ENCODE data around the gene TSPAN5.

TSPAN5 gene

DNA sequence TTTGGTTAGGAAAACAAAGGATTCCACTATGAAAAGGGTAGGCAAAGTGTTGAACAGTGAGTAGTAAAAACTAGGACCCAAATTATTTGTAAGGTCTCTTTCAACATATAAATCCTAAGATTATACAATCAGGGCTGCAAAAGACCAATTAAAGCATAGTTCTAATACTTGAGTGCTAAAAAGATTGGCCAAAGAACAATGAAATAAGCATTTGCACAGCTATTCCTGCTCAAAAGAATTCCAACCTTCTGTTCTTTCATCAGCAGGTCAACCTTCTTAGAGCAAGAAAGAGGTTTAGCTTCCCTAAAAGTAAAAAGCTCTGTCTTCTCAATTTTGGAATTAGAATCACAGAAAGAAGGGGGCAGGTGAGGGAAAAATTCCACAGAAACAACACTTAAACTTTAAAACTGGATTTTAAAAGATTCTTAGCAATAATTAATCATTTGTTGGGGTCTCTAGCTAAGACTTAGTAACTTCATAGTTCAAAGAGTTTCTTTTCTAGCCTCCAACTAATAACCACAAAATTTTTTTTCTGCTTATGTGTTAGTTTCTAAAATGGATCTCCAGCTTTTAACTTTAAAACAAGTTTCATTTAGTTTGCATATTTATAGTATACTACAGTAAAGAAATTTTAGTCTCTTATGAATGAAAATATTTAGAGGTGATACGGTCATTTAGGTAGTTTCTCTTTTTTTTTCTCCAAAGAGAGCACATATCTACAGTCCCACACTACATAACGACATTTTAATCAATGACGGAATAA lies 16.3 kb downstream of the TSPAN5 start:
- no peak for DNase-seq

DNA sequence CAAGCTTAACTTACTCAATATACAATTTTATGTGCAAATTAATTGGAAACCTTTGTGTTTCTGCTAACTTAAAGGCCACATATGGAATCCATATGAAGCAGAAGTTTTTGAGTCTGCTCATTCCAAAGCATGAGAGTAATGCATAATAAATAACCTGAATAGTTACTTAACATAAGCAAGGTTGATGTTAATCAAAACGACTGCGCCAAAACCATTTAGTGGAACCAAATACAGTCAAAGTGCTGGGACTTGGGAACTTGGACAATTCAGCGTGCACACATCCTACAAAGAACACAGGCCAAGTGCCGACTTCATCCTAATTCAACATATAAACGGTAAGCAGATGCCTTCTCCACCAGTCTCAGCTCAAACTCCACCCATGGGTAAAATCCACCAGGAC lies 17.0 kb downstream of the TSPAN5 start:
- DNase-seq: no peak

DNA sequence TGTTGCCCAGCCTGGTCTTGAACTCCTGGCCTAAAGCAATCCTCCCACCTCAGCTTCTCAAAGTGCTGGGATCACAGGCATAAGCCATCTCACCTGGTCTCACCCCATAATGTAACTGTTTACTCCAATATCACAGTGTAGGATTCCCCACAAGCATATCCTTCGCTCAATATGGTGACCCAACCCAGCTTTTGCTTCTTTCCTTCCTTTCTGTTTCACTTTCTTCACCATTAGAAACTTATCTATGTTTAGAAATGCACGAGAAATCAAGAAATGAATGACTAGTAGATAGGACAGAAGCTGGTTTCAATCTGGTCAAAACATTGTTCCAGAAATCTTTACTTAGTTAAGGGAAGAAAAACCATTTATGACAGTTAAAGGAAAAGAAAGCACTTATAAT lies 18.9 kb downstream of the TSPAN5 start:
- no peak for DNase-seq

GRCh38 chr4:98639108-98639507 lies 19.3 kb downstream of the TSPAN5 start:
- no peak for DNase-seq

- no peak for DNase-seq
Measured at GRCh38 chr4:98638661-98639060, 19.8 kb downstream of the TSPAN5 start.

GRCh38 chr4:98634061-98634460 lies 24.4 kb downstream of the TSPAN5 start:
- no peak for DNase-seq

GRCh38 chr4:98633159-98633558 lies 25.3 kb downstream of the TSPAN5 start:
- no peak for DNase-seq

DNA sequence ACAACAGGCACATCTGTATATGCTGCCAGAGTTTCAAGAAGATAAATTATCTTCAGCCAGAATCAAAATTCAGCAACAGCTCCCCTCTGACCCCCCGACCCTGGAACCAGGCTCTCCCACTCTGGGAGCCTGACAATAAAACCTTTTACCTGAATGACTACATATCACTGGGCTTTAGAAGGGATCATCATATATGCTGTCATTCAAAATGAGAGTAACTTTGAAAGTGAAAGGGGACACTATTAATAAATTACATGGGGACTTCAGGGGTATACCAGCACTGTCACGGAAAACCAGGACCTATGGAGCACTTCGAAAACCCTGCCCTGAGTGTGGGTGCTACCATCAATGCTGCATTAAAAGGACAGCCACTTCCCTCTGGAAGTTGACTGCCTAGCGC lies 26.2 kb downstream of the TSPAN5 start:
- DNase-seq: no peak

DNA sequence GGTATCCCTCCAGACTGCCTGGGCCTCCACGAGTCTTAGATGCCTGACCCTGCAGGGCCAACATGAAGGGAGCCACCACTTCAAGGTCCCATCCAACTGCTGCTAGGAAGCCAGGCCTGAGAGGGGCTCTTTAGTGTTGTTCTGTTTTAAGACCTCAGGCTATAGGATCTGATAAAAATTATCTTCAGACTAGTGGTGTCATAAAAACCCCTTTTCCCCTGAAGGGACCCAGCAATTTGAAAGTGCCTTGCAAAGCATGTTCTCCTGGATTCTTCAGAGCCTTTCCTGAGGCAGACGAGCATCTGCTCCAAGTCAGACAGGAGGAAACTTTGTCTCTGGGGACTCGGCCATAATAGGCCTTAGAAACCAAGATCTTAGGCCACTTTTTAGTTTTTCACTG lies 26.9 kb downstream of the TSPAN5 start:
- no peak for DNase-seq

DNA sequence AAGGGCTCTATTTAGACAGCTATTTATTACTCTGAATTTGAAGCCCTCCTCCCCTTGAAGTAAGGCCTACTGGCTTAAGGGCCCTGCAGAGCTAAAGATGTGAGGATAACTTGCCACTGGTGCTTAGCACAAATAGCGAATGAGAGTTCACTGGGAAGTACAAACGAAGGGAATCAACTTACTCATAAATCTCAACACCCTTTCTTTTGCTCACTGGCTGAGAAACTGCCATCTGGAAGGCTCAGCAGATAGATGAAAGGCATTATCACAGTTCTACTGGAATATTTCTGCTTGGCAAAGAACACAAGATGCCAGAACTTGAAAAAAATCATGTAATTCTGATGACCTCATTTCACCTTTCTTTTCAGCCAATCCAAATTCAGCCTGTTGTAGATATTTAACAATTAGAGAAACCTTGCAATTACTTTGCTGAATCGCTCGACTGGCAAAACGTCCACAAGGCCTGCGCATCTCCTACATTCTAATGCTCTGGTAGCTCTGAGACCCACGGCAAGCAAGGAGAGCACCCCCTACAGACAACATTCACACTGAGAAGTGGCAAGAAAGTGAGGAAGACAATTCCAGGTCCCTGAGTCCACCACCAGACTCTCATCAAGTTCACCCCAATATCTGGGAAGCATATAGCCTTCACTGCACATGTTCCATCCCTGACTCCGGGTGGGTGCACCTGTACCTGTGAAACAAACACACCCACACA lies 27.5 kb downstream of the TSPAN5 start:
- DNase-seq: no peak

DNA sequence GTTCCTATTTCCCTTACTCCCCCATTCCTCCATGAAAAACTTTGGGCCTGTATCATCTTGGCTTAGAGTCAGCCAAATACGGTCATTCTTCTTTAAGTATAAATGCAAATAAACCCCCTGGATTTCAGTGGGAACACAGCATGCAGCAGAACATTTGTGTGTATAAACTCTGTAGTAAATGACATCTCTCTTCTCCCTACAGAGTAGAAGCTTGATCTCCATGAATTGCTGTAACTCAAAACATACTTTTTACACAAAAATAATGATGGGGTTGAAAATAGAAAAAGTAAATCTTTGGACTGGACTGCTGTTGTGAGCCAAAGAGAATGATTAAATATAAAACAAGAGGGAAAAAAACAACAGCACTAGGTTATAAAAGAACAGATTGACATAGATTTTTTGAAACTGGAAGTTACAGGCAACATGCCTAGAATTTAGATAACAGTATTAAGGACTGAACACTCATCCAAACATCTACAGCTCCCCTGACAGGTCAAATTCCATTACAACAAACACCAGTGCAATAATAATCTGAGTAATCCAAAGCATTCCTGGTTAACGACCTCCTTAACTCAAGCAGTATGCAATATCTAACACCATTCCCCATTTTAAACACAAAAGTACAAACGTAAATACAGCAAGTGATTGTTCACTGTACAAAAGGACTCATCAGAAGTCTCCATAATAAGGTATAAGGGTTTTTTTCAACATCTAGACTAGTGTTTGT lies 30.7 kb downstream of the TSPAN5 start:
- no peak for DNase-seq

GRCh38 chr4:98626350-98626749 lies 32.1 kb downstream of the TSPAN5 start:
- no peak for DNase-seq

DNA sequence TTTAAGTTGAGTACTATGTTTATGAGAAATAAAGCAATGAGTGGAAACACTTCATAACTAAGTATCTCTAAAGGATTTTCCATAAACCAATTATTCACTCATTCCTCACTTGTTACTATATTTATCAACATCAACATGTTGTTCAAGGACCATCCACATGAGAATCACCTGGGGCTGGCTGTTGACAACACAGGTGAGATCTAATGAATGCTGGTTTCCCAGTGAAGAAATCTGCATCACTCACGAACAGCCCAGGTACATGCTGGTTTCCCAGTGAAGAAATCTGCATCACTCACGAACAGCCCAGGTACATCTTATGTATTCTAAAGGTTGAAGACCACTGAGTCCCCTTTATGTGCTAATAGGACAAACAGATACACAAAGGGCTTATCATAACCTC lies 32.5 kb downstream of the TSPAN5 start:
- no peak for DNase-seq

DNA sequence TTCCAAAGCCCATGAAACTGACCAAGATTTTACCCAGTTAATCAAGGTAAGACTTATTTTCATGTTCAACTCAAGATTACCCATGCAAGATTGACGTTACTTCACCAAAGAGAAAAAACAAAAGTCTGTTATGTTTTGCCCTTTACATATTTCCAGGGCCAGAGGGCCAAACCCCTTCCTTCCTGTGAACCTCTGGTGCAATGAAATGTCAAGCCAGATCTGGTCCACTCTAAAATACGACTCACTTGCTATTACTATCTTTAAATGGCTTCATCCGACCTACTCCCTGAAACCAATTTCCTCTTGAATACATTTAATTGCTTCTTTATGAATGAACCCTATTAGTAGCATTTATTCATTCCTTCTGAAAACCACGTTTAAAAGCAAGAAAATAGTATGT lies 33.0 kb downstream of the TSPAN5 start:
- DNase-seq: no peak

DNA sequence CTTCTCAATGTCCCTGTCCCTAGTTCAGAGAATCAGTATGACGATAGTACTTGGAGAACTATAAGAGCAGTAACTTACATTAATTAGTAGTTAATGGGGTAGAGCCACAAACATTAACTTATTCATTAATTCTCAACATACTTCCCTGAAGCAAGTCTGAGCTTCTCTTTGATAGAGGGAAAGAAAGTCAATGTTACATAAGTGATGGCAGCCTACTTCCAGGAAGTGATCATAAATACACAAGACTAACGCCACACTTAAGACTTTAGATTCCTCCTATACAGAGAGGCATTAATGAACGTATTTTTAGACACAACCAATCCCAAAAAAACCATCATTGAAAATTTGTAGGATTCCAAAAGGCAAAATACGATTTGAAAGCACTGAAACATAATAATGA lies 33.8 kb downstream of the TSPAN5 start:
- DNase-seq: no peak

DNA sequence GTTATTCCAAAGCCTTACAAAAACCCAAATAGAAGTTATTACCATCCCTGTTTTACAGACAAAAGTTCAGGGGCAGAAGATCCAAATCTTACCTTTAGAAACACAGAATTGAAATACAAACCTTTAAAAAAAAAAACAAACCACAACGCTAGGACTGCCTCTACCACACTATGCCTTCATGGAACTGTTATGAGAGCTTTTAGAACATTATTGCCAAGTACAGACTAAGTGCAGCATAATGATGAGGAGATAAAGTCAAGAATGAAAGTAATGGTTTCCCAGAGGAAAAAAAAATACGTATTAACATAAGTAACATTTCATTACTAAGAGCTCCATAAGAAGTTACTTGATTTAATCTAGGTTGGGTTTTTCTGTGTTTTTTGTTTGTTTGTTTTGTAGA lies 34.3 kb downstream of the TSPAN5 start:
- no peak for DNase-seq

DNA sequence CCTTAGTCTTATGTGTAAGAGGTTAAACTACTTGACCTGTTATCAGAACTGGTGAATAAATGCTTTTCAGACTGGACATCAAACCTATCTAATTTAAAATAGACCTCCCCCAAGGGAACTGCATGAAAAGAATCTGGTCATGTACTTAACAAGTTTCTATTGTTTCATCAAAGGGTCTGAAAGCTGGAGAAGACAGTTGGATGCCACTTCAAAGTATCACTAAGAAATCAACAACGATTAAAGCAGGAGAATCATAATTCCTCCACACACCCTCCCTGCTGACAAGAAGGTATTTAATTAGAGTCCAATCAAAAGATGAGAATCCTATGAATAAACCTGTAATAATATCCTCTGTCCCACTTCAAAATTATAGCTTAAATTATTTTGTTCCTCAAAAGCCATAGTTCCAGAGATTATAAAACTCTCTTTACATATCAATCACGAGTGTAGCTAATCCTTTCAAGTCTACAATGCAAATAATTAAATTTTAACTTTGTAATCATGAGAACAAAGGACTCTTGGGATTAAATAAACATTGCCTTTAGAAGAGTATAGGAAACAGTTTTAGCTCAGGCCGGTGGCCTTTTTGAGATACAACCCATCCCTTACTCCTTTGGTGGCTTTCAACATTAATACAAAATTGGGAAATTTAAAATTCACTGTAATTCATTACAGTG lies 35.1 kb downstream of the TSPAN5 start:
- DNase-seq: no peak

DNA sequence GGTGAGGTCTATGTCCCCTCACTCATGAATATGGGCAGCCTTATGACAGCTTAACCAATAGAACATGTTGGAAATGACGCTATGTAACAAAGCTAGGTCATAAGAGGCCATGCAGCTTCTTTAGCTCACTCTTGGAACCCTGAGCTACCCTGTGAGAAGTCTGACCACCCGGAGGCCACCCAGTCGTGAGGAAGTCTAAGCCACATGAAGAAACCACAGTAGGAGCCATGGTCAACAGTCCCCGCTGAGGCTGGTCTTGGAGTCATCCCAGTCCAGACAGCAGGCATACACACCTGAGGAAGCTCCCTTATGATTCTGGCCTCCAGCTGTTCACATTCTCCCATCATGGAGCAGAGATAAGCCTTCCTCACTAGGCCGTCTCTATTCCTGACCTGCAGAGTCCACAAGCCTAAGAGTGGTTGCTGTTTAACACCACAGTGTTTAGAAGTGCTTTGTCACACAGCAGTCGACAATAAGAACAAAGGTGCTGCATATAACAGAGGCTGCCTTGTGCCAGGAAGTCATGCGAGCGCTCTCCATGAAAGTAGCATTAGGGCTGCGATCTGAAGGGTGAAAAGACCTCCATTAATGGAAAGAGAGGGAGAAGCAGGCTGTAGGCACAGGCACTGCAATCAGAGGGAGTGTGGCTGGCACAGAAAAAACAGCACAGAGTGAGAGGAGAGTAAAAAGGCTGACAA lies 38.2 kb downstream of the TSPAN5 start:
- no peak for DNase-seq

DNA sequence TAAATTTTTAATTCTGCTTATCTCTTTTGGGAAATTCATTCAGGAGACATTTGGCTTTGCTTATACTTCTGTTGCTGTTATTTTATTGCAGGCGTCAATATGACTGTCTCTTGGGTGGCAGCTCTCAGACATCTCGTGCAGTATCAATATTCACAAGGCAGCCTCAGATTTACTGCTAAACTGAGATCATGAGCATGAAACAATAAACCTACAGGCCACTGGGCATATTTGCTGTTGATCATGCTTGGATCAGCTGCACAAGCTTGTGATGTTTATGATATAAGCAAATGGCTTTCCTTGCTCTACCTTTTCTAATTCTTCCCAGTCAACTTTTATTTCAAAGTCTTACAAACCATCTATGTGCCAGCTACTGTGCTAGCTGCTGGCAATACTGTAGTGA lies 39.2 kb downstream of the TSPAN5 start:
- no peak for DNase-seq

GRCh38 chr4:98618680-98619079 lies 39.7 kb downstream of the TSPAN5 start:
- no peak for DNase-seq

DNA sequence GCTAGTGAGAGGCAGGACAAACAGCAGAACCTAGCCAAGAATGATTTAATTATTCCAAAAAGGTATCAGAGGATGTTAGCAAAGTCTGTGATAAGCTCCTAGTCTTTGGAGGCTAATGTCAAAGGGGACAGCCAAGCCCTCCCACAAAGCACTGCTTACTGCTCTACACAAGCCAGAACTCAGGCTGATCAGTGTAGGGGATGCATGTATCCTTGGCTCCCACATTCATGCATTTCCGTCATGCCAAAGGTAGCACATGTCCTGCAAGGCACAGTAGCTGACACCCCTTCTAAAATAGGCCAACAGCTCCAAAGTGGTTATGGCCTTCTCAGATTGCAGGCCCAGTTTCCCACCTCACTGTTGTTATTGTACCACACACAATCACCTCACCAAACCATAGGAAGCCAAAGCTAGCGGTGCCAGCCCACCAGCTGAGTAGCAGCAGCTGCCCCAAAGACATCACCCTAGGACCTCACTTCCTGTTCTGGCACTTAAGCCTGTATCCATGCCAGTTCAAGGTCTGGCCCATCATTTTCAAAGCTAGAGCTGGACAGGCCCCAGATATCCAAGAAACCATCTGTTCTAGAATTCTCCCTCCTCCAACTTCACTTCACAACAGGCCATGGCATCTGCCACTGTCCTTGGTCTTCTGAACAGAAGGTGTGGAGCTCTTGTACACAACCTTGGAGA lies 40.9 kb downstream of the TSPAN5 start:
- DNase-seq: no peak

DNA sequence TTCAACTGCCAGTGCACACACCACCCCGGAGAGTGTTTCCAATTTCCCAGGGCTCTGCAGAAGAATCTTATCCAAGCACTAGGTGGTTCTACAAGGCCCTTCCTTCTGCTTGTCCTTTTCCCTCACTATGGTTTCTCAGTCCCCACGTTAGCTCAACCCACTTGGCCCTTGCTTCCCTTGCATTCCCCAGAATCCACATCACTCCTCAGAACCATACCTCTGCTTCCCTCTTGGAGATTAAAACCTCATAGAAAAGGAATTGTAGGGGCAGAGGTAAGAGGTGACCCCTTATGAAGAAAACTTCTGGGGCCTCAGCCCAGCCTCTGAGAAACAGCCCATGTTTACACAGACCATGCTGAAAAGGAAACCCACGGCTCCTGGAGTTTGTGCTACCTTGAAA lies 42.4 kb downstream of the TSPAN5 start:
- no peak for DNase-seq
